AG10803 (cell line): ENCODE data around the gene XRCC4.
A peak's percentile ranks its signal among the peaks of the same experiment; 100 is the strongest.

Experiments used
- DNase-seq: peaks from one replicate; pipeline ENCODE4 v3.0.0; 2010; ENCODE audit warnings: low read depth
- H3K4me3 ChIP-seq: 2 replicates; pipeline ENCODE4 v1.5.1; 2011; ENCODE audit warnings: mild to moderate bottlenecking, low read length, control low read depth
- TF ChIP-seq, protein P1 (sequence below): conservative IDR thresholded peaks from 2 replicates; pipeline ENCODE4 v1.5.1; 2011; ENCODE audit warnings: mild to moderate bottlenecking, low read length, control low read depth, inconsistent platforms

The XRCC4 gene

DNA sequence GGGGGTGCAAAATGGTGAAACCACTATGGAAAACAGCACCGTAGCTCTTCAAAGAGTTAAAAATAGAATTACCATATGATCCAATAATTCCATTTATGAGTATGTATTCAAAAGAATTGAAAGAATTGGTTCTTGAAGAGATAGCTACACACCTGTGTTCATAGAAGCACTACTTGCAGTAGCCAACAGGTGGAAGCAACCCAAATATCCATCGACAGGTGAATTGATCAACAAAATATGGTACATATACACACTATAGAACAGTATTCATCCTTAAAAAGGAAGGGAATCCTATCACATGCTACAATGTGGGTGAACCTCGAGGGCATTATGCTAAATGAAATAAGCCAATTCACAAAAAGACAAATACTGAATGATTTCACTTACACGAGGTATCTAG, 308.5 kb downstream of the XRCC4 start:
- no peak for DNase-seq
- H3K4me3 ChIP-seq = no peak overlapping the region
- TF ChIP-seq, protein P1, sequence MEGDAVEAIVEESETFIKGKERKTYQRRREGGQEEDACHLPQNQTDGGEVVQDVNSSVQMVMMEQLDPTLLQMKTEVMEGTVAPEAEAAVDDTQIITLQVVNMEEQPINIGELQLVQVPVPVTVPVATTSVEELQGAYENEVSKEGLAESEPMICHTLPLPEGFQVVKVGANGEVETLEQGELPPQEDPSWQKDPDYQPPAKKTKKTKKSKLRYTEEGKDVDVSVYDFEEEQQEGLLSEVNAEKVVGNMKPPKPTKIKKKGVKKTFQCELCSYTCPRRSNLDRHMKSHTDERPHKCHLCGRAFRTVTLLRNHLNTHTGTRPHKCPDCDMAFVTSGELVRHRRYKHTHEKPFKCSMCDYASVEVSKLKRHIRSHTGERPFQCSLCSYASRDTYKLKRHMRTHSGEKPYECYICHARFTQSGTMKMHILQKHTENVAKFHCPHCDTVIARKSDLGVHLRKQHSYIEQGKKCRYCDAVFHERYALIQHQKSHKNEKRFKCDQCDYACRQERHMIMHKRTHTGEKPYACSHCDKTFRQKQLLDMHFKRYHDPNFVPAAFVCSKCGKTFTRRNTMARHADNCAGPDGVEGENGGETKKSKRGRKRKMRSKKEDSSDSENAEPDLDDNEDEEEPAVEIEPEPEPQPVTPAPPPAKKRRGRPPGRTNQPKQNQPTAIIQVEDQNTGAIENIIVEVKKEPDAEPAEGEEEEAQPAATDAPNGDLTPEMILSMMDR = no peak

DNA sequence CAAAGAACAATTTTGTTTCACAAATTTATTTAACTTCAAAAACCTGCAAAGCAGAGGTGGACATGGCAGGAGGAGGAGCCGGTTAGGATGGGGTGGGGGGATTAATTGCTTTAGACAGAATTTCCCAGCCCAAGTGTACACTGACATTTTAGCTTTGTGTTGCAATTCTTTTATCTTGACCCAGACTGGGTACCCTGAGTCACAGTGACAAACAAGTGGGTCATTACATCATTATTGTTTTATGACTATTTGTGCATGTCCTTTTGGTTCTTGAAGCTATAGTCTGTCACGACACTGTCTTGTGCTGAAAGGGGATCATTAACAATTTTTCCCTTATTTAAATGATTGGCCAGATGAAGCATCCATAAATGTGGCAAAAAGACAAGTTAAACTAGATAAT, 309.7 kb downstream of the XRCC4 start:
- H3K4me3 ChIP-seq = no peak overlapping the region
- TF ChIP-seq, protein P1 = no peak
- peak; percentile 13 for DNase-seq

GRCh38 chr5:83388608-83389007, 311.3 kb downstream of the XRCC4 start:
- no peak for DNase-seq
- TF ChIP-seq, protein P1 = no peak
- no peak overlapping the region for H3K4me3 ChIP-seq

DNA sequence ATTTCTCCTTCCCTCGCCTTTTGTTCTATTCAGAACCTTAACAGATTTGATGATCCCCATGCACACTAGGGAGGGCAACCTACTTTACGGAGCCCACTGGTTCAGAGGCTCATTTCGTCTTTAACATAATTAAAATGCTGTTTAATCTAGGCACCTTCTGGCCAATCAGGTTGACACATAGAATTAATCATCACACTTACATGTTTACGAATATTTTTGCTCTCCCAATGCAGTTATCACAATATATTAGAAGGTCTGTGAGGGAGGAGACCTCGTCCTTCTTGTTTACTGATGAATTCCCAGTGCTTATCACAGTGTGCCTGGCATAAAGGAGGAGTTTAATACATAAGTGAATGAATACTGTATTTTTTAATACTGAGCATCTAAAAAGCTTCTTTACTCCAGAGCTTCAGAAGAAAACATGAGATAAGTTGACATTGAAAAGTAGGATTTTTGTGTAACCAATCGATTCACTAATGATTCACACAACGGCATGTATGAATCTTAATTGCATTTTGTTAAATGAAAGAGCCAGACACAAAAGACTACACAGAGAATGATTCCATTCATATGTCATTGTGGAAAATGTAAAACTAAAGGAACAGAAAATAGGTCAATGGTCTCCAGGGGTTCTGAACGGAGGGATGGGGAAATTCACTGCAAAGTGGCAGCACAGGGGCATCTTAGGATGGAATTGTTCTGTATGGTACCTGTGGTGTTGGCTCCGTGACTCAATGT, 315.6 kb downstream of the XRCC4 start:
- no peak overlapping the region for H3K4me3 ChIP-seq
- TF ChIP-seq, protein P1 = no peak
- no peak for DNase-seq

GRCh38 chr5:83393504-83393866, 316.1 kb downstream of the XRCC4 start:
- TF ChIP-seq, protein P1 = no peak
- H3K4me3 ChIP-seq = no peak overlapping the region
- no peak for DNase-seq

- no peak overlapping the region for H3K4me3 ChIP-seq
- DNase-seq = no peak
- TF ChIP-seq, protein P1 = no peak
Measured at GRCh38 chr5:83394190-83394589, 316.8 kb downstream of the XRCC4 start.

GRCh38 chr5:83396662-83397061, 319.3 kb downstream of the XRCC4 start:
- TF ChIP-seq, protein P1 = no peak
- DNase-seq = no peak
- H3K4me3 ChIP-seq = no peak overlapping the region
